Measurements from ENCODE around the gene SYNJ2. TPM values are rescaled to one million over a fixed set of nuclear protein-coding genes. Genes with fewer than 3 reads are reported as not detected.

SYNJ2 gene
- polyA plus RNA-seq, 2 of the 4 experiments (the other 2 are of a cell fraction): 22.3 to 26.5 TPM

DNA sequence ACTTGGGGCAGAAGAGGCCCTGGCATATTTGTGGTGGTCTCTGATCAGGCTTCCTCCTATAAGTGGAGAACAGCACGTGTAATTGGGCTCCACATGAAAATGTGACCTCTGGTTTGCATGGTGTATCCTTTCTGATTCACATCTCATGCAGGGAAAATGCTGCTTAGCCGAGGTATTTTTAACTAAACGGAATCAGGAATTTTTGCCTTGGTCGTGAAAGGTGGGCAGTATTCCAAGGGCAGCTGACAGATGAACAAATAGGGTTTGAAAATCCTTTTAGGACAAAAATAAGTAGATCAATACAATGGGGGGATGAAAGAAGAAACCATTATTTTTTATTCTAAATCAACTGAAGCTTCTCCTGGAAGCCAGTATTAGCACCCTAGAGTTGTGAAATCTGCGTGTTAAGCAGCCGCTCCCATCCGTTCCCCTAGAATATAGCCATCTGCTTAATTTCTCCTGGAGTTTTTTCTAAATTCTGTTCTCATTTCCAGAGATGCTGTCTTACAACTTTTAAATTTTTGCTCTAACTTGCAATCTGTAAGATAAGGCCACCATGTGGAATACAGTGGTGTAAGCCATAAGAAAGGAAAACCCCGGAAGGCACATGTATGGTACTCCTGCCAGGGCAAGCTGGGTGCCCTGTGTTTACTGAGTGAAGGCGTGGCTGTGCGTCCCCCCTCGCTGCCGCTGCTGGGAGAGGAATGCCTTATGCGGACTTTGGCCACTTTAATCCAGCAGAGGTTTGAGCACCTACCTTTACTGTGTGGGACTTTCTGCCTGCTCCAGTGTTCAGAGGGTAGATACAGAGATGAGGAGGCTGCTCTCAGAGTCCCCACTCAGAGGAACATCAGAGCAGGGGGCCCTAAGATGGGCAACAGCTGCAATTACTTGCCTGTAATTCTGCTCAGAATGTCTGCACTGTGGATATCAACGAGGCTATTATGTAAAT lies 52.4 kb downstream of the SYNJ2 start:
- Histone ChIP-seq H3K4me2 (peak overlapping the region; percentile 78), H3K4me3 (0 out of 3 replicates have a peak overlapping the region, but pooled peaks have one; percentile 14), H3K9me3 (no peaks in the 10 kb centered on the region), H3K4me1 (peaks cover 66% of the 10 kb centered on the region), H3K27ac (peak overlapping the region; percentile 92 to 94)
- TF ChIP-seq MYC (IDR thresholded peaks at IDR 0.05; ENCODE audit: borderline replicate concordance, low read length): peak; percentile 77; the same call in 1 of the 2 replicates
- TF ChIP-seq RAD21 (conservative IDR thresholded peaks at IDR 0.05 in 1 of 2, IDR thresholded peaks at IDR 0.05 in 1 of 2): peak in 1 of 2 experiments; percentile 36; a peak in 2 of 5 replicates
- TF ChIP-seq HMGXB4 (CRISPR knock-in tag; IDR thresholded peaks at IDR 0.05; ENCODE audit: borderline replicate concordance): no peak
- TF ChIP-seq RFX5 (IDR thresholded peaks at IDR 0.05): no peak
- TF ChIP-seq KDM5A (IDR thresholded peaks at IDR 0.05): no peak
- no peak for TF ChIP-seq RARB (CRISPR knock-in tag; IDR thresholded peaks at IDR 0.05)
- no peak for TF ChIP-seq MAFK (IDR thresholded peaks at IDR 0.05; ENCODE audit: partially characterized antibody)
- no peak for TF ChIP-seq TFCP2L1 (CRISPR knock-in tag; IDR thresholded peaks at IDR 0.05)
- no peak for TF ChIP-seq FOXS1 (CRISPR knock-in tag; IDR thresholded peaks at IDR 0.05)
- TF ChIP-seq ZSCAN20 (CRISPR knock-in tag; IDR thresholded peaks at IDR 0.05): no peak
- TF ChIP-seq HEYL (CRISPR knock-in tag; IDR thresholded peaks at IDR 0.05): no peak
- no peak for TF ChIP-seq FOSB (CRISPR knock-in tag; IDR thresholded peaks at IDR 0.05)
- TF ChIP-seq, protein P1, sequence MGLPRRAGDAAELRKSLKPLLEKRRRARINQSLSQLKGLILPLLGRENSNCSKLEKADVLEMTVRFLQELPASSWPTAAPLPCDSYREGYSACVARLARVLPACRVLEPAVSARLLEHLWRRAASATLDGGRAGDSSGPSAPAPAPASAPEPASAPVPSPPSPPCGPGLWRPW (IDR thresholded peaks at IDR 0.05): no peak
- 0 out of 2 replicates have a peak, but pooled peaks have one; percentile 15 for TF ChIP-seq JUNB (IDR thresholded peaks at IDR 0.05)
- TF ChIP-seq CHD2 (IDR thresholded peaks at IDR 0.05; ENCODE audit: low read length, partially characterized antibody): no peak
- TF ChIP-seq JUN (IDR thresholded peaks at IDR 0.05): peak in 1 of 2 experiments; percentile 52; a peak in 2 of 5 replicates
- TF ChIP-seq NPAS2 (CRISPR knock-in tag; IDR thresholded peaks at IDR 0.05; ENCODE audit: borderline replicate concordance): no peak
- TF ChIP-seq E2F6 (IDR thresholded peaks at IDR 0.05; ENCODE audit: borderline replicate concordance, low read depth): peak; percentile 30; the same call in 1 of the 2 replicates
- TF ChIP-seq, protein P2, sequence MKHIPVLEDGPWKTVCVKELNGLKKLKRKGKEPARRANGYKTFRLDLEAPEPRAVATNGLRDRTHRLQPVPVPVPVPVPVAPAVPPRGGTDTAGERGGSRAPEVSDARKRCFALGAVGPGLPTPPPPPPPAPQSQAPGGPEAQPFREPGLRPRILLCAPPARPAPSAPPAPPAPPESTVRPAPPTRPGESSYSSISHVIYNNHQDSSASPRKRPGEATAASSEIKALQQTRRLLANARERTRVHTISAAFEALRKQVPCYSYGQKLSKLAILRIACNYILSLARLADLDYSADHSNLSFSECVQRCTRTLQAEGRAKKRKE (CRISPR knock-in tag; IDR thresholded peaks at IDR 0.05; ENCODE audit: low read depth): peak; percentile 48; the same call in 1 of the 2 replicates
- 0 out of 2 replicates have a peak, but pooled peaks have one; percentile 7 for TF ChIP-seq HOXB5 (CRISPR knock-in tag; IDR thresholded peaks at IDR 0.05)
- no peak; the same call in 2 of the 3 replicates for TF ChIP-seq SMC3 (IDR thresholded peaks at IDR 0.05)
- TF ChIP-seq PHF8 (IDR thresholded peaks at IDR 0.05; ENCODE audit: borderline replicate concordance, low read depth): no peak
- TF ChIP-seq POLR2A (IDR thresholded peaks at IDR 0.05; ENCODE audit: low read length): no peak
- TF ChIP-seq MAX (IDR thresholded peaks at IDR 0.05): peak; percentile 84
- TF ChIP-seq CHD4 (IDR thresholded peaks at IDR 0.05; ENCODE audit: borderline replicate concordance): no peak
- TF ChIP-seq, protein P3, sequence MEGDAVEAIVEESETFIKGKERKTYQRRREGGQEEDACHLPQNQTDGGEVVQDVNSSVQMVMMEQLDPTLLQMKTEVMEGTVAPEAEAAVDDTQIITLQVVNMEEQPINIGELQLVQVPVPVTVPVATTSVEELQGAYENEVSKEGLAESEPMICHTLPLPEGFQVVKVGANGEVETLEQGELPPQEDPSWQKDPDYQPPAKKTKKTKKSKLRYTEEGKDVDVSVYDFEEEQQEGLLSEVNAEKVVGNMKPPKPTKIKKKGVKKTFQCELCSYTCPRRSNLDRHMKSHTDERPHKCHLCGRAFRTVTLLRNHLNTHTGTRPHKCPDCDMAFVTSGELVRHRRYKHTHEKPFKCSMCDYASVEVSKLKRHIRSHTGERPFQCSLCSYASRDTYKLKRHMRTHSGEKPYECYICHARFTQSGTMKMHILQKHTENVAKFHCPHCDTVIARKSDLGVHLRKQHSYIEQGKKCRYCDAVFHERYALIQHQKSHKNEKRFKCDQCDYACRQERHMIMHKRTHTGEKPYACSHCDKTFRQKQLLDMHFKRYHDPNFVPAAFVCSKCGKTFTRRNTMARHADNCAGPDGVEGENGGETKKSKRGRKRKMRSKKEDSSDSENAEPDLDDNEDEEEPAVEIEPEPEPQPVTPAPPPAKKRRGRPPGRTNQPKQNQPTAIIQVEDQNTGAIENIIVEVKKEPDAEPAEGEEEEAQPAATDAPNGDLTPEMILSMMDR (IDR thresholded peaks at IDR 0.05): no peak
- no peak for TF ChIP-seq MAZ (IDR thresholded peaks at IDR 0.05; ENCODE audit: borderline replicate concordance, low read depth, low read length)
- no peak for TF ChIP-seq NFE2L2 (conservative IDR thresholded peaks at IDR 0.05; ENCODE audit: low read length)
- TF ChIP-seq, protein P4, sequence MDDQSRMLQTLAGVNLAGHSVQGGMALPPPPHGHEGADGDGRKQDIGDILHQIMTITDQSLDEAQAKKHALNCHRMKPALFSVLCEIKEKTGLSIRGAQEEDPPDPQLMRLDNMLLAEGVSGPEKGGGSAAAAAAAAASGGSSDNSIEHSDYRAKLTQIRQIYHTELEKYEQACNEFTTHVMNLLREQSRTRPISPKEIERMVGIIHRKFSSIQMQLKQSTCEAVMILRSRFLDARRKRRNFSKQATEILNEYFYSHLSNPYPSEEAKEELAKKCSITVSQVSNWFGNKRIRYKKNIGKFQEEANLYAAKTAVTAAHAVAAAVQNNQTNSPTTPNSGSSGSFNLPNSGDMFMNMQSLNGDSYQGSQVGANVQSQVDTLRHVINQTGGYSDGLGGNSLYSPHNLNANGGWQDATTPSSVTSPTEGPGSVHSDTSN (IDR thresholded peaks at IDR 0.05): no peak
- peak; percentile 39 to 52; a peak in 3 of 4 replicates for TF ChIP-seq CEBPB (IDR thresholded peaks at IDR 0.05)
- ChIA-PET POLR2A (no interaction called here), CTCF (interaction anchor here (1.4 to 5.2 kb wide), 3 partner anchors 8 to 52 kb away, joined by 4 to 25 read pairs (median 11); partner anchors contain the start of gene SYNJ2)
- DNase-seq (ENCODE audit: low read depth in 1 of 2, low spot score in 1 of 2) (peak in 1 of 2 experiments; percentile 84), ATAC-seq (peak; percentile 49 to 75), FAIRE-seq (no peak)
- WGBS (ENCODE audit: missing lambda C conversion rate): 12% methylated on average over 9 of the region's 14 CpGs
